Measurements from ENCODE around the gene PRMT1. TPM values are rescaled to one million over a fixed set of nuclear protein-coding genes. Genes with fewer than 3 reads are reported as not detected.

The PRMT1 gene
- polyA plus RNA-seq, 1 of the 3 experiments (the other 2 are of a cell fraction), result 789 TPM

DNA sequence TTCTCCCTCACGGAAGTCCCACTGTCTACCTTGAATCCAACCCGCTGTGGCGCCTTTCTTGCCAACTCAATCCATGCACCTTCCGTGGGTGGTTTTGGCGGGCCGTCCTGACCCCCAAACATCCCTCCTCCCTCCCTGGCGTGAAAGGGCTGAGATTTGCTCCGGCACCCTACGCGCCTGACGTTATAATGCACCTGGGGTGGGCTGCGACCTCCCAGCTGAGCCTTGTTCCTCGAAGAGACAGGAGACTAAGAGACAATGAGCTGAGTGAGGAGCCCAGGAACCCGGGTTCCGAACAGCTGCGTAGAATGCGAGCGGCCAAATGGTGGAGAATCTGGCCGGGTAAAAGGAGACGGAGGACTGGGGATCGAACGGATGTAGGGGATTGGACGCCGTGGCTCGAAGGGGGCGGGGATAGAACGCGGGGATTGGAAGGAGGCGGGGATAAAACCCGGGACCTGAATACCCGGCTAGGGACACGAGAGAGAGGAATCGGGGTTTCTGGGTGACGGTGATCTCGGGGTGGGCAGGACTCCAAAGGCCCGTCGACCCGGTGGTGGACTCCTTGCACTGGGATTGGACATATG lies 13.7 kb downstream of the PRMT1 start, which contains the start of gene CPT1C (continued):
- TF ChIP-seq, protein P1, sequence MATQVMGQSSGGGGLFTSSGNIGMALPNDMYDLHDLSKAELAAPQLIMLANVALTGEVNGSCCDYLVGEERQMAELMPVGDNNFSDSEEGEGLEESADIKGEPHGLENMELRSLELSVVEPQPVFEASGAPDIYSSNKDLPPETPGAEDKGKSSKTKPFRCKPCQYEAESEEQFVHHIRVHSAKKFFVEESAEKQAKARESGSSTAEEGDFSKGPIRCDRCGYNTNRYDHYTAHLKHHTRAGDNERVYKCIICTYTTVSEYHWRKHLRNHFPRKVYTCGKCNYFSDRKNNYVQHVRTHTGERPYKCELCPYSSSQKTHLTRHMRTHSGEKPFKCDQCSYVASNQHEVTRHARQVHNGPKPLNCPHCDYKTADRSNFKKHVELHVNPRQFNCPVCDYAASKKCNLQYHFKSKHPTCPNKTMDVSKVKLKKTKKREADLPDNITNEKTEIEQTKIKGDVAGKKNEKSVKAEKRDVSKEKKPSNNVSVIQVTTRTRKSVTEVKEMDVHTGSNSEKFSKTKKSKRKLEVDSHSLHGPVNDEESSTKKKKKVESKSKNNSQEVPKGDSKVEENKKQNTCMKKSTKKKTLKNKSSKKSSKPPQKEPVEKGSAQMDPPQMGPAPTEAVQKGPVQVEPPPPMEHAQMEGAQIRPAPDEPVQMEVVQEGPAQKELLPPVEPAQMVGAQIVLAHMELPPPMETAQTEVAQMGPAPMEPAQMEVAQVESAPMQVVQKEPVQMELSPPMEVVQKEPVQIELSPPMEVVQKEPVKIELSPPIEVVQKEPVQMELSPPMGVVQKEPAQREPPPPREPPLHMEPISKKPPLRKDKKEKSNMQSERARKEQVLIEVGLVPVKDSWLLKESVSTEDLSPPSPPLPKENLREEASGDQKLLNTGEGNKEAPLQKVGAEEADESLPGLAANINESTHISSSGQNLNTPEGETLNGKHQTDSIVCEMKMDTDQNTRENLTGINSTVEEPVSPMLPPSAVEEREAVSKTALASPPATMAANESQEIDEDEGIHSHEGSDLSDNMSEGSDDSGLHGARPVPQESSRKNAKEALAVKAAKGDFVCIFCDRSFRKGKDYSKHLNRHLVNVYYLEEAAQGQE (IDR thresholded peaks at IDR 0.05; ENCODE audit: low read depth, low read length), result no peak
- TF ChIP-seq USF2 (IDR thresholded peaks at IDR 0.05; ENCODE audit: borderline replicate concordance, low read depth, low read length), result no peak
- TF ChIP-seq FOXM1 (IDR thresholded peaks at IDR 0.05; ENCODE audit: low read depth), result no peak
- TF ChIP-seq, protein P2, sequence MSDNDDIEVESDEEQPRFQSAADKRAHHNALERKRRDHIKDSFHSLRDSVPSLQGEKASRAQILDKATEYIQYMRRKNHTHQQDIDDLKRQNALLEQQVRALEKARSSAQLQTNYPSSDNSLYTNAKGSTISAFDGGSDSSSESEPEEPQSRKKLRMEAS (IDR thresholded peaks at IDR 0.05; ENCODE audit: low read depth), result no peak
- TF ChIP-seq EP300 (IDR thresholded peaks at IDR 0.05; ENCODE audit: borderline replicate concordance in 1 of 2, low read depth in 1 of 2, low read length in 1 of 2), result no peak
- TF ChIP-seq RXRA (IDR thresholded peaks at IDR 0.05; ENCODE audit: borderline replicate concordance, low read depth), result no peak
- peak; percentile 57; the same call in 1 of the 2 replicates for TF ChIP-seq YY1 (IDR thresholded peaks at IDR 0.05; ENCODE audit: low read depth)
- no peak for TF ChIP-seq TEAD4 (IDR thresholded peaks at IDR 0.05; ENCODE audit: borderline replicate concordance, insufficient read depth)
- TF ChIP-seq USF1 (IDR thresholded peaks at IDR 0.05; ENCODE audit: borderline replicate concordance, low read depth), result no peak
- no peak for TF ChIP-seq FOXJ3 (CRISPR knock-in tag; IDR thresholded peaks at IDR 0.05)
- peak; percentile 19; the same call in 1 of the 2 replicates for TF ChIP-seq TCF12 (IDR thresholded peaks at IDR 0.05)
- no peak for TF ChIP-seq RAD21 (IDR thresholded peaks at IDR 0.05; ENCODE audit: low read length)
- TF ChIP-seq POLR2AphosphoS5 (IDR thresholded peaks at IDR 0.05; ENCODE audit: low read depth, low read length), result peak; percentile 98
- no peak for TF ChIP-seq CHD2 (IDR thresholded peaks at IDR 0.05; ENCODE audit: low read length, partially characterized antibody)
- peak; percentile 96 for TF ChIP-seq TAF1 (IDR thresholded peaks at IDR 0.05; ENCODE audit: borderline replicate concordance, low read depth, low read length)
- no peak for TF ChIP-seq GATA2 (CRISPR knock-in tag; IDR thresholded peaks at IDR 0.05)
- no peak for TF ChIP-seq NFIC (IDR thresholded peaks at IDR 0.05; ENCODE audit: borderline replicate concordance)
- TF ChIP-seq SMC3 (IDR thresholded peaks at IDR 0.05; ENCODE audit: low read depth, low read length), result no peak
- TF ChIP-seq MEF2A (IDR thresholded peaks at IDR 0.05; ENCODE audit: borderline replicate concordance, low read depth), result no peak
- TF ChIP-seq, protein P3, sequence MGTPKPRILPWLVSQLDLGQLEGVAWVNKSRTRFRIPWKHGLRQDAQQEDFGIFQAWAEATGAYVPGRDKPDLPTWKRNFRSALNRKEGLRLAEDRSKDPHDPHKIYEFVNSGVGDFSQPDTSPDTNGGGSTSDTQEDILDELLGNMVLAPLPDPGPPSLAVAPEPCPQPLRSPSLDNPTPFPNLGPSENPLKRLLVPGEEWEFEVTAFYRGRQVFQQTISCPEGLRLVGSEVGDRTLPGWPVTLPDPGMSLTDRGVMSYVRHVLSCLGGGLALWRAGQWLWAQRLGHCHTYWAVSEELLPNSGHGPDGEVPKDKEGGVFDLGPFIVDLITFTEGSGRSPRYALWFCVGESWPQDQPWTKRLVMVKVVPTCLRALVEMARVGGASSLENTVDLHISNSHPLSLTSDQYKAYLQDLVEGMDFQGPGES (IDR thresholded peaks at IDR 0.05; ENCODE audit: low read depth, low read length), result no peak
- no peak for TF ChIP-seq RFX5 (IDR thresholded peaks at IDR 0.05; ENCODE audit: low read length)

Data from SK-N-SH (cell line).